Peyer's patch (tissue), 4 donors: ENCODE measurements around the gene PTPRK.

Experiments used
- POLR2A ChIP-seq, 2 donors: fragments of 450-650 bp; IDR thresholded peaks; one replicate each; pipeline ENCODE4 v1.5.1; 2017; ENCODE audit warnings: antibody characterized with exemption in 2 of 2, mild to moderate bottlenecking in 2 of 2, moderate library complexity in 2 of 2
- TF ChIP-seq, protein P1 (sequence below), 6 experiments: fragments of 450-650 bp in 4 of 6; fragments of 200-600 bp in 2 of 6; sonication (generic) in 1 of 6; IDR thresholded peaks; one replicate each; pipeline ENCODE4 v1.5.1; 2017 to 2019; ENCODE audit warnings: antibody characterized with exemption in 6 of 6, mild to moderate bottlenecking in 3 of 6, moderate library complexity in 1 of 6

- TF ChIP-seq, protein P1, sequence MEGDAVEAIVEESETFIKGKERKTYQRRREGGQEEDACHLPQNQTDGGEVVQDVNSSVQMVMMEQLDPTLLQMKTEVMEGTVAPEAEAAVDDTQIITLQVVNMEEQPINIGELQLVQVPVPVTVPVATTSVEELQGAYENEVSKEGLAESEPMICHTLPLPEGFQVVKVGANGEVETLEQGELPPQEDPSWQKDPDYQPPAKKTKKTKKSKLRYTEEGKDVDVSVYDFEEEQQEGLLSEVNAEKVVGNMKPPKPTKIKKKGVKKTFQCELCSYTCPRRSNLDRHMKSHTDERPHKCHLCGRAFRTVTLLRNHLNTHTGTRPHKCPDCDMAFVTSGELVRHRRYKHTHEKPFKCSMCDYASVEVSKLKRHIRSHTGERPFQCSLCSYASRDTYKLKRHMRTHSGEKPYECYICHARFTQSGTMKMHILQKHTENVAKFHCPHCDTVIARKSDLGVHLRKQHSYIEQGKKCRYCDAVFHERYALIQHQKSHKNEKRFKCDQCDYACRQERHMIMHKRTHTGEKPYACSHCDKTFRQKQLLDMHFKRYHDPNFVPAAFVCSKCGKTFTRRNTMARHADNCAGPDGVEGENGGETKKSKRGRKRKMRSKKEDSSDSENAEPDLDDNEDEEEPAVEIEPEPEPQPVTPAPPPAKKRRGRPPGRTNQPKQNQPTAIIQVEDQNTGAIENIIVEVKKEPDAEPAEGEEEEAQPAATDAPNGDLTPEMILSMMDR (IDR thresholded peaks at IDR 0.05): no peak
- no peak for TF ChIP-seq POLR2A (IDR thresholded peaks at IDR 0.05)
Observed at GRCh38 chr6:128168244-128168643, 352.2 kb downstream of the PTPRK start.
